A673 (cell line): Measurements from ENCODE around the gene DHRS13. TPM values are rescaled to one million over a fixed set of nuclear protein-coding genes. Genes with fewer than 3 reads are reported as not detected.

Experiments used
- BruUV-seq: library from RNA; stranded (reverse); fragments of 400-500 nt; replicated peaks from 2 replicates; lab custom pipeline; 2021; lab: Mats Ljungman, UMichigan
- CTCF ChIA-PET: fragments of 300-600 bp; sonication (Branson Sonifier 250); formaldehyde crosslinking; loops from one replicate; lab custom pipeline; 2022; ENCODE audit warnings: antibody characterized with exemption; lab: Charles Lee
- POLR2A ChIA-PET: fragments of 300-600 bp; sonication (Branson Sonifier 250); formaldehyde crosslinking; loops from one replicate; lab custom pipeline; 2022; ENCODE audit warnings: antibody characterized with exemption; ENCODE audit not compliant: low non-redundant PET; lab: Charles Lee
- DNase-seq: peaks from one replicate; pipeline ENCODE4 v3.0.0-alpha.2; 2015; ENCODE audit warnings: low spot score
- H3K27ac ChIP-seq: fragments of 200-600 bp; sonication (generic); 2 replicates; pipeline ENCODE4 v1.5.1; 2016; ENCODE audit warnings: mixed run types, low read depth, mild to moderate bottlenecking, mixed read lengths, antibody characterized with exemption, low read length; ENCODE audit not compliant: poor library complexity, severe bottlenecking
- H3K27me3 ChIP-seq: fragments of 200-600 bp; sonication (generic); replicated peaks from 2 replicates; pipeline ENCODE4 v1.6.1; 2017; ENCODE audit warnings: mixed run types, low read depth, mild to moderate bottlenecking, mixed read lengths, antibody characterized with exemption, low read length; ENCODE audit not compliant: insufficient read depth, poor library complexity
- H3K36me3 ChIP-seq: fragments of 200-600 bp; sonication (generic); 2 replicates; pipeline ENCODE4 v1.6.1; 2016; ENCODE audit warnings: mixed run types, mild to moderate bottlenecking, mixed read lengths, antibody characterized with exemption, low read length; ENCODE audit not compliant: insufficient read depth, poor library complexity, severe bottlenecking
- H3K4me1 ChIP-seq: fragments of 200-600 bp; sonication (generic); 2 replicates; pipeline ENCODE4 v1.6.1; 2017; ENCODE audit warnings: mixed run types, mild to moderate bottlenecking, mixed read lengths, antibody characterized with exemption, low read length; ENCODE audit not compliant: insufficient read depth, poor library complexity, severe bottlenecking
- H3K4me3 ChIP-seq: fragments of 200-600 bp; sonication (generic); 2 replicates; pipeline ENCODE4 v1.5.1; 2016; ENCODE audit warnings: low read depth, mixed run types, mild to moderate bottlenecking, mixed read lengths, low read length; ENCODE audit not compliant: poor library complexity, severe bottlenecking
- H3K9me3 ChIP-seq: fragments of 200-600 bp; sonication (generic); 2 replicates; pipeline ENCODE4 v1.6.1; 2016; ENCODE audit warnings: mixed run types, low read depth, mild to moderate bottlenecking, mixed read lengths, antibody characterized with exemption, low read length; ENCODE audit not compliant: poor library complexity, severe bottlenecking
- CTCF ChIP-seq: fragments of 300-800, 200-600 bp; sonication (generic); conservative IDR thresholded peaks from 2 replicates; pipeline ENCODE4 v1.5.1; 2017; ENCODE audit warnings: low read depth, mild to moderate bottlenecking, antibody characterized with exemption, low read length, moderate library complexity, mixed read lengths
- EZH2 ChIP-seq: fragments of 200-600 bp; sonication (generic); IDR thresholded peaks from 2 replicates; pipeline ENCODE4 v1.6.1; 2017; ENCODE audit warnings: borderline replicate concordance, low read depth, mild to moderate bottlenecking, mixed read lengths, antibody characterized with exemption, low read length; ENCODE audit not compliant: poor library complexity, severe bottlenecking
- intact Hi-C: fragments of 100-400 bp; cut with micrococcal nuclease; formaldehyde crosslinking; loops from one replicate; pipeline ENCODE4 v1.10.0; 2022; ENCODE audit not compliant: unreplicated experiment
- total RNA-seq: library from RNA; stranded (reverse); gene quantifications from 2 replicates; pipeline ENCODE4 v1.2.3, GENCODE V29; 2021

The DHRS13 gene
- total RNA-seq, 1 experiment from 2014 or later: 41.9 TPM

- H3K4me1 ChIP-seq: peaks cover 20% of the 10 kb centered on the region
- TF ChIP-seq CTCF (no peak), EZH2 (no peak)
- no peaks in the 10 kb centered on the region for H3K9me3 ChIP-seq
- no peak overlapping the region for H3K27ac ChIP-seq
- BruUV-seq: no TSS peak
- no peak overlapping the region for H3K4me3 ChIP-seq
- no peaks in the 10 kb centered on the region for H3K36me3 ChIP-seq
- POLR2A ChIA-PET: no interaction called here
- CTCF ChIA-PET: no interaction called here
- intact Hi-C loops: no loop called here
- DNase-seq: no peak
- H3K27me3 ChIP-seq: no peaks in the 10 kb centered on the region
These were observed 11.7 kb downstream of the DHRS13 start for GRCh38 chr17:28891201-28891600.

GRCh38 chr17:28889996-28890395 is 12.9 kb downstream of the DHRS13 start:
- Histone ChIP-seq H3K27me3 (no peaks in the 10 kb centered on the region), H3K36me3 (no peaks in the 10 kb centered on the region), H3K27ac (no peak overlapping the region), H3K4me3 (no peak overlapping the region), H3K4me1 (peaks cover 11% of the 10 kb centered on the region), H3K9me3 (no peaks in the 10 kb centered on the region)
- DNase-seq: no peak
- TF ChIP-seq EZH2 (no peak), CTCF (no peak)
- ChIA-PET CTCF (no interaction called here), POLR2A (no interaction called here)
- no TSS peak for BruUV-seq
- intact Hi-C loops: no loop called here

GRCh38 chr17:28888832-28889231 is 14.0 kb downstream of the DHRS13 start:
- ChIA-PET CTCF (no interaction called here), POLR2A (interaction anchor here (0.6 kb wide), 1 partner anchor 178 kb away, joined by 3 read pairs; no protein-coding TSS in a partner anchor)
- intact Hi-C loops: no loop called here
- Histone ChIP-seq H3K27me3 (no peaks in the 10 kb centered on the region), H3K36me3 (no peaks in the 10 kb centered on the region), H3K4me1 (peaks cover 10% of the 10 kb centered on the region), H3K9me3 (no peaks in the 10 kb centered on the region), H3K4me3 (no peak overlapping the region), H3K27ac (no peak overlapping the region)
- no TSS peak for BruUV-seq
- no peak for DNase-seq
- TF ChIP-seq EZH2 (no peak), CTCF (no peak)
